ENCODE measurements around the gene FBLN2. TPM values are rescaled to one million over a fixed set of nuclear protein-coding genes. Genes with fewer than 3 reads are reported as not detected.
"Not testable (repeated sequence)": the region's sequence is repeated elsewhere in the genome, so short reads cannot be mapped to it uniquely, and the experiment has no call there.

Gene FBLN2
- total RNA-seq, 4 donors from 2014 or later, result 75.7 to 159 (median 89.8) TPM

DNA sequence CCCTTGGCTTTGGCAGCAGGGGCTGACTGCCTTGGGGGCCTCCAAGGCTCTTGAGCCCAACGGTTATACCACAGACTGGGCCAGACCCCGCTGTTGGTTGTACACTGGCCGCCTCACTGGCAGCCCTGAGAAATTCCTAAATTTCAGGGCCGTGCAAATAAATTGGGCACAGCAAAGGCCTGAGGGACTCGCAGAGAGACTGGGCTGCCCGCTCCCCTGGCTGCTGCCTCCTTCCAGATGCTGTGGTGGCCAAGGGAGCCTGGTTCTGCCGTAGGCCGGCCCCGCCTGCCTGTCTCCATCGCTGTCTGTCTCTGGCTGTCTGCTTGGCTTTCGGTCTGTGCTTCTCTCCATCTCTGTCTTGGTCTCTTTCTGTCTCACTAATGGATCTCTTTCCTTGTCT is 9.0 kb downstream of the FBLN2 start:
- H3K27me3 ChIP-seq, result no peaks in the 10 kb centered on the region

GRCh38 chr3:13558651-13559050 is 9.7 kb downstream of the FBLN2 start:
- TF ChIP-seq, protein P1, sequence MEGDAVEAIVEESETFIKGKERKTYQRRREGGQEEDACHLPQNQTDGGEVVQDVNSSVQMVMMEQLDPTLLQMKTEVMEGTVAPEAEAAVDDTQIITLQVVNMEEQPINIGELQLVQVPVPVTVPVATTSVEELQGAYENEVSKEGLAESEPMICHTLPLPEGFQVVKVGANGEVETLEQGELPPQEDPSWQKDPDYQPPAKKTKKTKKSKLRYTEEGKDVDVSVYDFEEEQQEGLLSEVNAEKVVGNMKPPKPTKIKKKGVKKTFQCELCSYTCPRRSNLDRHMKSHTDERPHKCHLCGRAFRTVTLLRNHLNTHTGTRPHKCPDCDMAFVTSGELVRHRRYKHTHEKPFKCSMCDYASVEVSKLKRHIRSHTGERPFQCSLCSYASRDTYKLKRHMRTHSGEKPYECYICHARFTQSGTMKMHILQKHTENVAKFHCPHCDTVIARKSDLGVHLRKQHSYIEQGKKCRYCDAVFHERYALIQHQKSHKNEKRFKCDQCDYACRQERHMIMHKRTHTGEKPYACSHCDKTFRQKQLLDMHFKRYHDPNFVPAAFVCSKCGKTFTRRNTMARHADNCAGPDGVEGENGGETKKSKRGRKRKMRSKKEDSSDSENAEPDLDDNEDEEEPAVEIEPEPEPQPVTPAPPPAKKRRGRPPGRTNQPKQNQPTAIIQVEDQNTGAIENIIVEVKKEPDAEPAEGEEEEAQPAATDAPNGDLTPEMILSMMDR (IDR thresholded peaks at IDR 0.05), result no peak
- no peak for TF ChIP-seq POLR2A (IDR thresholded peaks at IDR 0.05)
- DNase-seq, result no peak
- H3K27me3 ChIP-seq, result no peaks in the 10 kb centered on the region
- H3K36me3 ChIP-seq, result no peaks in the 10 kb centered on the region
- no peak overlapping the region for H3K4me3 ChIP-seq (replicated peaks in 1 of 3)
- H3K4me1 ChIP-seq, result peaks cover 0 to 8% of the 10 kb centered on the region in 2 donors
- intact Hi-C loops (cut with DNase I), result no loop called here
- WGBS, 2 donors, result 89 to 95% methylated on average over 3 of the region's 3 CpGs
- H3K9me3 ChIP-seq, result no peaks in the 10 kb centered on the region
- H3K27ac ChIP-seq, result no peak overlapping the region

More for the DNA sequence above, 9.0 kb downstream of the FBLN2 start:
- TF ChIP-seq, protein P1 (IDR thresholded peaks at IDR 0.05), result no peak
- TF ChIP-seq POLR2A (IDR thresholded peaks at IDR 0.05), result no peak
- 78 to 85% methylated on average over 10 of the region's 11 CpGs for WGBS, 2 donors
- Histone ChIP-seq H3K4me1 (peaks cover 0 to 10% of the 10 kb centered on the region in 2 donors), H3K4me3 (replicated peaks in 1 of 3) (no peak overlapping the region), H3K36me3 (no peaks in the 10 kb centered on the region), H3K27ac (no peak overlapping the region), H3K9me3 (no peaks in the 10 kb centered on the region)
- no peak for DNase-seq
- intact Hi-C loops (cut with DNase I), result no loop called here

DNA sequence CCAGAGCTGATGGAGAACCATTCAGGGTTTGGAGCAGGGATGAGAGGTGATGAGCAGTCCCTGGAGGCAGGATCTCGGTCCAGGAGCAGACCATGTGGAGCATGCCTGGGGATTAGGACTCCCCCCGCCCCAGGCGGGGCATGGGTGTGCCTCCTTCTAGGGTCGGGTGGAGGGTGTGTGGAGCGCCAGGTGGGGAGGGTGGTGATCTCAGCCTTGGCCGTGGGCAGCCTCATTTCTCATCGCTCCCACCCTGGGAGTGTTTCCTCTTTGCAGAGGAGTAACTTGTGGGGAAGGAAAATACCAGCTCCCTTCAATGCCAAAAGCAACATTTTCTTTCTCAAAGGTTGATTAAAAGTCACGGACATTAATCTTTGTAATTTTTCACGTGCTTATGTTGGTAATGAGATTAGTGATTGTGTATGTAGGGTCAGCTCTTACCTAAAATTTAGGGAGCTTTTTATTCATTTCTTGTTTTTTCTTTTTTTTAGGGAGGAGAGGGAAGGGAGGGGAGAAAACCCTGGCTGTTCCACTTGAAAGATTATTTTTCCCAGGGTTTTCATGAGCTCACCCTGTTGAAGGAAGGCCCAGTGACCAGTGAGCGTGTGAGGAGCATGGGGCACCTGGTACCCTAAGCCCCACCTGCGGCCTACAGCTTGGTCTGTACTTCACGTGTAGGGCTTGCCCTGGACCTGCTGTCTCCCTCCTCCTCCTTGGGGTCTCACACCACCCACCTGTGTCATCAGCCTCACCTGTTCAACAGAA is 11.0 kb downstream of the FBLN2 start:
- WGBS, 2 donors, result 39 to 51% methylated on average over 12 of the region's 12 CpGs
- Histone ChIP-seq H3K9me3 (no peaks in the 10 kb centered on the region), H3K27me3 (no peaks in the 10 kb centered on the region), H3K4me3 (replicated peaks in 1 of 3) (no peak overlapping the region), H3K4me1 (peaks cover 0 to 4% of the 10 kb centered on the region in 2 donors), H3K27ac (no peak overlapping the region), H3K36me3 (no peaks in the 10 kb centered on the region)
- intact Hi-C loops (cut with DNase I), result no loop called here
- TF ChIP-seq, protein P1 (IDR thresholded peaks at IDR 0.05), result no peak
- no peak for TF ChIP-seq POLR2A (IDR thresholded peaks at IDR 0.05)
- DNase-seq, result no peak

- DNase-seq, result no peak
- Histone ChIP-seq H3K27me3 (no peaks in the 10 kb centered on the region), H3K4me3 (replicated peaks in 1 of 3) (no peak overlapping the region), H3K27ac (no peak overlapping the region), H3K9me3 (no peaks in the 10 kb centered on the region), H3K4me1 (no peaks in the 10 kb centered on the region), H3K36me3 (no peaks in the 10 kb centered on the region)
- intact Hi-C loops (cut with DNase I), result no loop called here
- WGBS, 2 donors, result 79 to 80% methylated on average over 9 of the region's 9 CpGs
- TF ChIP-seq, protein P1 (IDR thresholded peaks at IDR 0.05), result no peak
- no peak for TF ChIP-seq POLR2A (IDR thresholded peaks at IDR 0.05)
These were observed 12.5 kb downstream of the FBLN2 start for GRCh38 chr3:13561376-13561775.

DNA sequence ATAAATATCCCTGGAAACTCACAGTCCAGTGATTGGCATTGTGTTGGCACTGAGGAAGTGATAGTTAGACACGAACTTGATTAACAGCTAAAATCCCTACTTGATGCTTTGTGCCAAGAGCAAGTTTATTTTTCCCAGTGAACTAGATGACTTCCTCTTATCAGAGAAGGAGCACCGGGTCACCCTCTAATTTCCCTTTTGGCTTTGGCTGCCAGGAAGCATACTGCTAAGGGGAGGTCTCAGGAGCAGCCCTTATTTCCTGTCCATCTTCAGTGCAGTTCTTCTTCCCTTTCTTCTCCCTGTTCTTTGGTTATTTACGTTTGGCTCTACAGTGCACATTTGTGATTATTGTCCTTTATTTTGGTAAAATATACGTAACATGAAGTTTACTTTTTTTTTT is 13.0 kb downstream of the FBLN2 start:
- Histone ChIP-seq H3K4me3 (replicated peaks in 1 of 3) (no peak overlapping the region), H3K27ac (no peak overlapping the region), H3K4me1 (no peaks in the 10 kb centered on the region), H3K27me3 (no peaks in the 10 kb centered on the region), H3K36me3 (no peaks in the 10 kb centered on the region), H3K9me3 (no peaks in the 10 kb centered on the region)
- DNase-seq, result no peak
- intact Hi-C loops (cut with DNase I), result no loop called here
- whole genome bisulfite sequencing, 2 donors, result 44 to 61% methylated on average over 4 of the region's 4 CpGs
- no peak for TF ChIP-seq POLR2A (IDR thresholded peaks at IDR 0.05)
- TF ChIP-seq, protein P1 (IDR thresholded peaks at IDR 0.05), result no peak

- H3K4me3 ChIP-seq (replicated peaks in 1 of 3); H3K27me3 ChIP-seq; H3K36me3 ChIP-seq; intact Hi-C loops (cut with DNase I); DNase-seq; H3K9me3 ChIP-seq; H3K4me1 ChIP-seq; H3K27ac ChIP-seq: not testable (repeated sequence)
- 92 to 95% methylated on average over 9 of the region's 9 CpGs for WGBS, 2 donors
These were observed 13.5 kb downstream of the FBLN2 start for GRCh38 chr3:13562421-13562820.
